Caki2 (cell line): Measurements from ENCODE around the gene LMAN2. TPM values are rescaled to one million over a fixed set of nuclear protein-coding genes. Genes with fewer than 3 reads are reported as not detected.
A peak's percentile ranks its signal among the peaks of the same experiment; 100 is the strongest.

Experiments
- DNase-seq: peaks from one replicate; pipeline ENCODE4 v3.0.0-alpha.2; 2015; ENCODE audit warnings: low read depth
- in situ Hi-C: cut with HindIII; loops from 2 replicates; pipeline ENCODE4 v1.10.0; 2016; ENCODE audit warnings: low sequenced_read_pairs, low pct_unique_long_range_greater_than_20kb, mixed read lengths
- total RNA-seq: library from RNA; depleted of rRNA; stranded (reverse); fragments of >200 nt; shearing (Covaris generic); gene quantifications from 2 replicates; pipeline ENCODE4 v1.2.3, GENCODE V29; 2014; ENCODE audit warnings: low replicate concordance; rRNA removed

LMAN2 gene, protein sequence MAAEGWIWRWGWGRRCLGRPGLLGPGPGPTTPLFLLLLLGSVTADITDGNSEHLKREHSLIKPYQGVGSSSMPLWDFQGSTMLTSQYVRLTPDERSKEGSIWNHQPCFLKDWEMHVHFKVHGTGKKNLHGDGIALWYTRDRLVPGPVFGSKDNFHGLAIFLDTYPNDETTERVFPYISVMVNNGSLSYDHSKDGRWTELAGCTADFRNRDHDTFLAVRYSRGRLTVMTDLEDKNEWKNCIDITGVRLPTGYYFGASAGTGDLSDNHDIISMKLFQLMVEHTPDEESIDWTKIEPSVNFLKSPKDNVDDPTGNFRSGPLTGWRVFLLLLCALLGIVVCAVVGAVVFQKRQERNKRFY
- total RNA-seq, result 602 and 647 TPM in 2 replicates

DNA sequence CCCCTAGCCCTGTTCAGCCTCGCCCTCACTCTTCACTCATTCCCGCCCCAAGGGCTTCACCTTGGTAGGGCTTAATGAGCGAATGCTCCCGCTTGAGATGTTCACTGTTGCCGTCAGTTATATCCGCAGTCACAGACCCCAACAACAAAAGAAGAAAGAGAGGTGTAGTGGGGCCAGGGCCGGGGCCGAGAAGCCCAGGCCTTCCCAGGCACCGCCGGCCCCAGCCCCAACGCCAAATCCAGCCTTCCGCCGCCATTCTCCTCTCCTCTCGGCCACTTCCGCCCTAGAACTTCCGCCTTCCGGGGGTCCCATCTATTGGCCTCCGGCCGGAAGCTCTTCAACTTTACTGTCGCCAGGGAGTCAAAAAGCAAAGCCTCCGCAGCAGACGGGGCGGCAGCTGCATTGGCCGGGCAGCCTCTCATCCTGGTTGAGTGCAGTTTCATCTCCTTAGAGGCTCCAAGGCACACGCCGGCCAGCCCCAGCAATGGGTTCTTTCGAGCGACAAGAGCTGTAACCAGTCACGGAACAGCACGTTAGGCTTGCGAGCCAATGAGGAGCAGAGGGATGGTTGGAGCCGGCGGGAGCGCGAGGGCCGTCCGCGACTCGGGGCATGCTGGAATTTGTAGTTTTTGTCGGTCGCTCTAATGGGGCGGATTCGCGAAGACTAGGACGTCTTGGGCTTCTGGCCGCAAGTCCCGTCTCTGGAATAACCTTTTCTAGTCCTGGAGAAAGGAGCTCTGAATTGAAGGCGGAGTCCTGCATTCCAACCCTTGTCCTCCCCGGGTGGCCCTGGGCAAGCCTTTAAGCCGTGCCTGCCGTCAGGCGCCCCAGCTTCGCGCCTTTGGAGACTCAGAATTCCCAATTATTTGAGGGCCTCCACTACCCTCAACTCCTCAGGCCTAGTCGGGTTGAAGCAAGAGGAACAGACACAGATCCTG is at the start of gene LMAN2:
Gene LMAN2 (minus strand): TSS at position 277 of the 938 bp plus-strand sequence. CDS start 21 bp downstream, at position 256.
- in situ Hi-C loops, result no loop called here
- DNase-seq, result peak; percentile 97

DNA sequence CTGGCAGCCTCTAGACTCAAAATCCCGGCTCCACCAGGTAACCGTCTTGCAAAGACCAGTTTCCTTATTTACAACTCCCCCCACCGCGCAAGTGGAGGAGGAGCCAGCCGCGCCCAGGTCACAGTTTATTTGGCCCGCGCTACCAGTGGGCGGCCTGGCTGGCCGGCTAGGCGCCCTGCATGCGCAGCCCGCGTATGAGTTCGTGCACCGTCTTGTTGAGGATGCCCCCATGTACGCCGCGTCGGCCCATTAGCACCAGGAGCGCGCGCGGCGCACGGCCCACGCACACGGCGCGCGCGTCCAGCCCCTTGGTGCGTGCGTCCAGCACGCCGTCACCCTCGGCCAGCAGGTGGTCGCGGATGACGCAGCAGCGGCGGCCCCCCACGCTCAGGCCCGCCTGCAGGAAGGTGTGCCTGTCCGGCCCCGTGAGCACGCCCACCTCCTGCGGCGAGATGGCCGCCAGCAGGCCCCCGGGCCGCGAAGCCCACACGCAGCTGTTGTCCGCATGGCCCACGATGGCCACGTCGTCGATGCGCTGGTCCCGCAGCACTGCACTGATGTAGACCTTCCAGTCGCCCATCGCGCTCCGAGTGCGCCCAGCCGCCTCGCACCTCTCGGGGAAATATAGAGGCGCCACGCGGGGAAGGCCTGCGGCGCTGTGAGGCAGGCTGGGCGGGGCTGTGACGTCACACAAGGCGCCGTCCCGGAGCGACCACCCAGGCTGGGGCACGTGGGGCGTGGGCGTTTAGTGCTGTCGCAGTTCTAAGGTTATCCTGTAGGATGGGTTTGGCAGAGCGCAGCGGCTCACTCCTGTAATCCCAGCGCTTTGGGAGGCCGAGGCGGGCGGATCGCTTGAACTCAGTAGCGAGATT is 48.8 kb upstream of the LMAN2 start, which contains the start of gene PFN3:
Gene PFN3 (minus strand): TSS at position 665 of the 872 bp plus-strand sequence. CDS start 85 bp downstream, at position 580.
- DNase-seq, result no peak
- in situ Hi-C loops, result no loop called here

DNA sequence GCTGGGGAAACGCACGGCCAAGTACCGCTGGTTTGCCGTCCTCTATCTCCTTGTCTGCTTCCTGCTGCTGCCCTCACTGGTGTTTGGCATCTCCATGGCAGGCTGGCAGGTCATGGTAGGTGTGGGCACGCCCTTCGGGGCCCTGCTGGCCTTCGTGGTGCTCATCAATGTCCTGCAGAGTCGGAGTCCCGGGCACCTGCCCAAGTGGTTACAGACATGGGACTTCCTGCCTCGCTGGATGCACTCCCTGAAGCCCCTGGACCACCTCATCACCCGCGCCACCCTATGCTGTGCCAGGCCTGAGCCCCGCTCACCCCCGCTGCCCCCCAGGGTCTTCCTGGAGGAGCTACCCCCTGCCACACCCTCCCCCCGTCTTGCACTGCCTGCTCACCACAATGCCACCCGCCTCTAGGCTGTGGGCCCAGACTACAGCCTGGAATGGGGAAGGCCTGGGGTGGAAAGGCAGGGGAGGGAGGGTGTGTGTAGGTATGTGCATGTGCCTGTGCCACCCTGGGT is 46.5 kb upstream of the LMAN2 start:
- no peak for DNase-seq
- in situ Hi-C loops, result no loop called here

DNA sequence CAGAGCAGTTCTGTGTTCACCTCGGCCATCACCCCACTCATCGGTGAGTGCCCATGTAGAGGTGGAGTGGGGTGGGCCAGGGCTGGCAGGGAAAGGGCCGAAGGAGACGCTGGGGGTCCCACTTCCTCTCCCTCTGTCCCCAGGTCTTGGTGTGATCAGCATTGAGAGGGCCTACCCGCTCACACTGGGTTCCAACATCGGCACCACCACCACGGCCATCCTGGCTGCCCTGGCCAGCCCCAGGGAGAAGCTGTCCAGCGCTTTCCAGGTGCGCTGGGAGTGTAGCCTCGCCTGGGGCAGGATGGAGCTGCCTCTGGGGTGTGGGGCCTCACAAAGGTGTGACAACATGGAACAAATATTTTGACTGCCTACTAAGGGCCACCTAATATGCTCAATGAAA is 45.3 kb upstream of the LMAN2 start:
- in situ Hi-C loops, result no loop called here
- DNase-seq, result no peak

DNA sequence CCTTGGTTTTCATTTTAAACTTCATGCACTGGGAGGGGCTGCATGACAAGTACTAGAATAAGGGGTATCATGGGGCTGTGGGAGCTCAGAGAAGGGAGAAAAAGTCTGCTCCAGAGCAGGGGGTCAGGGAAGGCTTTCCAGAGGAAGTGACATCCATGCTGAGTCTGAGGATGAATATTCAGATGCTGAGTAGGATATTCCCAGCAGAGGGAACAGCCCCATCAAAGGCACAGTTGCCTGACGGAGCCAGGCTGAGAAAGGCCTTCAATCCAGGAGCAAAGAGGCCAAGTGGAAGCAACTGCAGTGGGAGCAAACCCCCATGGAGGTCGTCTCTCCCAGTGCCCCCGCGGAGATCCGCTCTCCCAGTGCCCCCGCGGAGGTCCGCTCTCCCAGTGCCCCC is 44.6 kb upstream of the LMAN2 start:
- DNase-seq, result no peak
- in situ Hi-C loops, result no loop called here

DNA sequence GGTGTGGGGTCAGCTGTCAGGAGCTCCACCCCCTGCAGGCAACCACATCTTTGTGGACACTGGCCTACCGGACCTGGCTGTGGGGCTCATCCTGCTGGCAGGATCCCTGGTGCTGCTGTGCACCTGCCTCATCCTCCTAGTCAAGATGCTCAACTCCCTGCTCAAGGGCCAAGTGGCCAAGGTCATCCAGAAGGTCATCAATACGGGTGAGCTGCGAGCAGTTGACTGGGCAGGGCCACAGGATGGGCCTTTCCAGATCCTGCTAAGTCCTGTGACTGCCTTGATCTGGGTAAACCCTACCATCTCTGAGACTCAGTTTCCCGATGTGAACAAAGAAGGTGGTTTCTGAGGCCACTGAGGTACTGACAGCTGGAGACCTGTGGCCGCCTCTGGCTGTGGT is 42.5 kb upstream of the LMAN2 start:
- in situ Hi-C loops, result no loop called here
- no peak for DNase-seq

DNA sequence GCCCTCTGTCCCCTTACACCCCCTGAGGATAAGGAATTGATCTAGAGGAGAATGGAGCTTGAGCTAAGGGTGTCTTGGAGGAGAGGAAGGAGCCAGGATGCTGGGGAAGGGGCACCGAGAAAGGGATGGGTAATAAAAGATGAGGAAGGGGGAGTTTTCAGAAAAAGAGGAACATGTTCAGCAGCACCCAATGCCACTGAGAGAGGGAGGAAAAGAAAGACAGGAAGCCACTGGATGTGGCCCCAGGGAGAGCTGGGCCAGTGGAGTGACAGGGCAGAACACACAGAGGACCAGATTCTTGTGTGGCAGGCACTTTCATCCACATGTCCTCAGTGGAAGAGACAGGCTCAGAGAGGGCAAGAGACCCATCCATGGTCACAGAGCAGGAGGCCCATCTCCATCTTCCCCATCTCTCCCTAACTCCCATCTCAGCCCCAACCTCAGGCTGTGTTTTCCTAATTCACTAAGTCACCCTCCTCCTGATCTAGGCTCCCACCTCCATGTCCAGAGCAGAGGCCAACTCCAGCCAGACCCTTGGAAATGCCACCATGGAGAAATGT is 41.8 kb upstream of the LMAN2 start:
- in situ Hi-C loops, result no loop called here
- DNase-seq, result no peak

DNA sequence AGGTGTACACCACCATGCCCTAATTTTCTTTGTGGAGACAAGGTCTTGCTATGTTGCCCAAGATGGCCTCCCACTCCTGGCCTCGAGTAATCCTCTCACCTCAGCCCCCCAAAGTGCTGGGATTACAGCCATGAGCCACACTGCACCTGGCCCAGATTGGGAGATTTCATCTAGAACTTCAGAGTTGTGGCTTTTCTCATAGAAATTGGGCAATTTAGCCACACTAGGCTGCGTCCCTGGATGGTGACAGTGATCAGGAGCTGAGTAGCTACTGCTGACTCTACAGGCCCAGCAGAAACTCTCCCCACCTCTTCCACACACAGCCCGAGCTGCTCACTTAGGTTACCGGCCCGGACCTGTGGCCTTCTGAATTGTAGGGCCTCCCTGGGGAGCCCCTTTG is 41.3 kb upstream of the LMAN2 start:
- no peak for DNase-seq
- in situ Hi-C loops, result no loop called here

DNA sequence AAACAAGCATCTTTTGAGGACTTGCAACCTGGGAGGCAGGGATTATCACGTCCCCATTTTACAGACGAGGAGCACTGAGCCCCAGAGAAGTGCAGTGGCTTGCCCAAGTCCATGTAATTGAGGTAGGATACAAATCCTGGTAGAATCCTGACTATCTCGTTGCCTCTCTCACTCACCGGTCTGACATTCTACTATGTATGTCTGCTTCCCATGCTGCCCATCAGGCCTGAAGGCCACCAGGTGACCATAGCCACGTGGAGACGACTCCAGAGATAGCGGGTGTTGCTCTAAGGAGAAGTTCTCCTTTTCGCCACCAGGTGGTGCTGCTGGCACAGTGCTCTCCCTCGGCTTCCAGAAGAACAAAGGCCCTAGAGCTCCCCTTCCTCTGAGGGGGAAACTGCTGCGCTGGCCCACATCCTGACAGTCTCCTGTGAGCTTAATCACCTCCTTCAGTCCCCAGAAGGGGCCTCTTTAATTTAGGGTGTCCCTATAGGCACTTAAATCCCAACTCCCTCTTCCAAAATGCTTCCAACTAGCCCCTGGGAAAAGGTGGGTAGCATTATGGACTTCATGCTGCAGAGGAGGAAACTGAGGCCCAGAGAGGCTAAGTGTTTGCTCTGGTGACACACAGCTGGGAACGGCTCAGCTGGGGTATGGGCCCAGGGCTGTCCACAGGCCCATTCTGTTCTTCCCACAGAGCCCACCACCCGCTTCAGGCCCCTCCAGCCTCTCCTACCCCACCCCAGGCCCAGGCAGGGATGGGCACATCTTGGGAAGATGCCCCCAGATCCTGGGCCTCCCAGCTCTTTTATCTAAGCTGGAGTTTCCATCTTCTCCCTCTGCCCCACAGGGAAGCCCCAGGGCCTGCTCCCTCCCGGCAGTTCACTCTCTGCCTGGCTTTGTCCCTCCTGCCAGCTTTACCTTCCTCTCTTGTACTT is 39.2 kb upstream of the LMAN2 start:
- in situ Hi-C loops, result no loop called here
- peak; percentile 92 for DNase-seq

DNA sequence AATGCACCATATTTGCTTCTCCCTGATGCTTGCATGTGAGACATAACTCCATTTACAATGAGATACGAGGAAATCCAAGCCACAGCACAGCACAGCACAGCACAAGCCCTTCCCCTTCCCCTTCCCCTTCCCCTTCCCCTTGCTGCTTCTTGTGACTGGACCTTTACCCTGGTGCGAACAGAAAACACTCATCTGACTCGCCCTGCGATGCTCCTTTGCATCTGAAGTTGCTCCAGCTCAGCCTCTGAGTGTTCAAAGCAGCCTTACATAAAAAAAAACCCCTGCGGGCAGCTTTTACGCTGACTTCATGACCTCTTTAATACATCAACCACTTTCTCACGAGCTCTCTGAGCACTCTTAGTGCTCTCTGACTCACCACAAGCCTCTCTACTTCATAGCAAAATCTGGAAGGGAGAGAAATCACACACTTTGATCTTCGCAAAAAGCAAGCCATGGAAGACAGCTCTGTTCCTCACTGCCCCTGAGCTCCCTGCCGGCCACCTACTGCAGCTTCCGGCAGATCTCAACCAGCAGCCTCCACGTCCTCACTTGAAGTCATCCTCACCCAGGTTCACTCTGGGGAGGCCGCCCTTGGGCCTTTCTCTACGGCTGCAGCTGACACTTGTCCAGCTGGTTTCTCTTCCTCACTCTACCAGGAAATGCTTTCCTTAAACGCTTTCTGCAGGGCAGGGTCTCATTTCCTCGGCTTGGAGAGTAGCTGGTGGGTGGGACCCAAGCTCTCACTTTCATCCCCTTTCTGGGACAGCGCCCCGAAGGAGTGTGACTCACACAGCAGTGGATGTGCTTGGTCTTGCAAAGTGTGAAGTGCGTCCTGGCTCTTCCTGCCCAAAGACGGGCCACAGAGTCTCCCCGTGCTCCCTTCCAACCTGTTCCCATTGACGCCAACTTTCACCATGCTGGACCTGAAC is 38.0 kb upstream of the LMAN2 start:
- peak; percentile 94 for DNase-seq
- in situ Hi-C loops, result no loop called here

DNA sequence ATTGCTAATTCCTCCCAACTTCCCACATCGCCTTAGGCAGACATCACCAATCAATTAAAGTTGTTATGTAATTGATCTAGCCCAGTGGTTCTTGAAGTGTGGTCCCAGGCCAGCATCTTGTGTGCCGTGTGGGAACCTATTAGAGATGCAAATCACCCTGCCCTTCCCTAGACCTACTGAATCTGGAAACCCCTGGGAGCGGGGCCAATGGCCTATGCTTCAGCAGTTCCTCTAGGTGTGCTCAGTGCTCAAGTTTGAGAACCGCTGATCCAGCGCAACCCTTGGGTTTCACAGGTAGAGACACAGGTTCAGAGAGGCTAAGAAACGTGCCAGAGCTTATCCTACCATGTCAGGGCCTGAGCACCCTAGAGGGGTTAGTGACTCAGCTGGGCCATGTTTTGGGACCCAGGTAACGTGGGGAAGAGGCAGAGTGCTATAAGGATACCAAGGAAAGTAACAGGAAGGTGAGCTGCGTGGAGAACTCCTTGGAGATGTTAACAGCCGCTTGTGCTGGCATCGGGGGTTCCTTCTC is 37.1 kb upstream of the LMAN2 start:
- DNase-seq, result no peak
- in situ Hi-C loops, result no loop called here

DNA sequence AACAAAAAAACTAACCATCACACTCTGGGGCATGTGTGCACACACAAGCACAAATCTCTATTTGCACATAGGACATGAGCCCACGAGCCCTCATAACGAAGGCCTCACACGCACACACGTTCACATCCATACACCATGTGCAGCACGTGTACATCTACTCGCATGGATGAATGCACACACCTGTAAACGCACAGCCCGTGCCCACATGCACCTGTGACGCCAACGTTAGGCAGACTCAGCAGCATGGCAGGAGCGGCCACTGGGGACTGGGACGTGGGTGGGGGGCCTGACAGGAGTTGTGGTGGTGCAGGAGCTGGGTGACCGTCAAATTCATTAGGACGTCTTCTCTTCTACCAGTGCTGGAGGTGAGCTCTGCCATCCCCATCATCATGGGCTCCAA is 35.9 kb upstream of the LMAN2 start:
- in situ Hi-C loops, result no loop called here
- peak; percentile 40 for DNase-seq

DNA sequence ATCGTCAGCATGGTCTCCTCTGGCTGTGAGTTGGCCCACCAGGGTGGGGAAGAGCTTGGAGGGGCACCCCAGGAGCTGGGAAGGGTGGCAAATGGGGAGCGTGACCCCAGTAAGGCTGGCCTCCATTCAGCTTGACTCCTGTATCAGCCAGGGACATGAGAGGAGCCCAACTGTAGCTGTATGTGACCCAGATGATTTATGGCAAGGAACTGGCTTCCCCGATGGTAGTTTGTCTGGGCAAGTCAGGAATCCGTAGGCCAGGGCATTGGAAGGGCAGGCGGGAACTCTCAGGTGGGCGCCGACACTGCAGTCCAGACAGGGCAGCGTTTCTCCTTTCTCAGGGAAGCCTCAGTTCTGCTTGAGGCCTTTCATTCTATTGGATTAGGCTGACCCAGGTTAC is 35.1 kb upstream of the LMAN2 start:
- DNase-seq, result no peak
- in situ Hi-C loops, result no loop called here

DNA sequence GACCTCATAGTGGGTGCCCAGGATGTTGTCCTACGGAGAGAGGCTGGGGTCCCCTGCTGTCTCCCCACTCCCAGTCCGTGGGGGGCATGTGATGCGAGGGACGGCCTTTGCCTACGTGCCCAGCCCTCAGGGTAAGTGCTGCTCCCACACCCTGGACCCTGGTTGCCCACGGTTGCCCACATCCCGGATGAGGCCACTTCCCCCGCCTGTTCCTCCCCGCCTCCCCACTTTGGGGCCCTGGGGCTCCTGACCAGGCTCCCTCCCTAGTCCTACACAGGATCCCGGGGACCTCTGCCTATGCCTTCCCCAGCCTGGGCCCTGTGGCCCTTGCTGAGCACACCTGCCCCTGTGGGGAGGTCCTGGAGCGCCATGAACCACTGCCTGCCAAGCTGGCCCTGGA is 34.3 kb upstream of the LMAN2 start:
- no peak for DNase-seq
- in situ Hi-C loops, result no loop called here

DNA sequence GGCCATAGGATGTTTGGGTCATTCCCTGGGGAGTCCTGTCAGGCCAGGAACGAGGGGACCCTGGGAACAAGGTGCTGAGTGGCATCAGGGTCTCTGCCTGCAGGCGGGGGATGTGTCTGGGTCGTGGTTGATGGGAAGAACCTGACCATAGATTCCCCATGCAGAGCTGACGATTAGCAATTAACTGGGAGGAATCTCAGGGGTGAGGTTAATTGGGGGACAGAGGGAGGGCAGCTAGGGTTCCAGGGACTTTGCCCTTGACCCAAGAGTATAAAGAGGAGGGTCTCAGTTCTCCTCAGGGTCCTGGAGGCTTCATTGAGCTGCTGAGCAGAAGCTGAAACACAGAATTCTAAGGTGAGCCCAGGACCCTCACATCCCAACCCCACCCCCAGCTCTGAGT is 32.7 kb upstream of the LMAN2 start, which contains the start of gene SLC34A1:
Gene SLC34A1 (plus strand): TSS at position 301 of the 400 bp plus-strand sequence. CDS start 1,308 bp downstream, outside the sequence.
- in situ Hi-C loops, result no loop called here
- DNase-seq, result no peak
